Left ventricle myocardium inferior (tissue), 1 donor: ENCODE data around the gene ZER1. TPM values are rescaled to one million over a fixed set of nuclear protein-coding genes. Genes with fewer than 3 reads are reported as not detected.

Source experiments
- DNase-seq: peaks from one replicate; pipeline ENCODE4 v3.0.0-alpha.2; 2020
- H3K27ac ChIP-seq: fragments of 200-600 bp; replicated peaks from 2 replicates; pipeline ENCODE4 v1.8.0; 2021
- H3K27me3 ChIP-seq: fragments of 200-600 bp; 2 replicates; pipeline ENCODE4 v1.8.0; 2021; ENCODE audit warnings: low read depth
- H3K36me3 ChIP-seq: fragments of 200-600 bp; 2 replicates; pipeline ENCODE4 v1.8.0; 2021
- H3K4me1 ChIP-seq: fragments of 200-600 bp; 2 replicates; pipeline ENCODE4 v1.8.0; 2021
- H3K4me3 ChIP-seq: fragments of 200-600 bp; 2 replicates; pipeline ENCODE4 v1.8.0; 2021; ENCODE audit warnings: mild to moderate bottlenecking, moderate library complexity
- H3K9me3 ChIP-seq: fragments of 200-600 bp; replicated peaks from 2 replicates; pipeline ENCODE4 v1.8.0; 2021
- intact Hi-C: fragments of 100-400 bp; cut with micrococcal nuclease; formaldehyde crosslinking; loops from one replicate; pipeline ENCODE4 v1.11.0; 2022
- total RNA-seq: library from RNA; stranded (reverse); fragmentation: NEBNext Ultra II Directional; extraction: Animal tissue kit (Norgen Biotek cat#: 25700); gene quantifications from one replicate; pipeline ENCODE4 v1.2.1, GENCODE V29; 2021
- TF ChIP-seq, protein P1 (sequence below): fragments of 200-600 bp; IDR thresholded peaks from 2 replicates; pipeline ENCODE4 v1.8.0; 2021; ENCODE audit warnings: antibody characterized with exemption, mild to moderate bottlenecking, borderline replicate concordance
- donor health status: DM: no; HTN: yes; CAD: no; lungs with severe emphysema.

Gene ZER1
- total RNA-seq, 1 donor from 2014 or later = 61.6 TPM

DNA sequence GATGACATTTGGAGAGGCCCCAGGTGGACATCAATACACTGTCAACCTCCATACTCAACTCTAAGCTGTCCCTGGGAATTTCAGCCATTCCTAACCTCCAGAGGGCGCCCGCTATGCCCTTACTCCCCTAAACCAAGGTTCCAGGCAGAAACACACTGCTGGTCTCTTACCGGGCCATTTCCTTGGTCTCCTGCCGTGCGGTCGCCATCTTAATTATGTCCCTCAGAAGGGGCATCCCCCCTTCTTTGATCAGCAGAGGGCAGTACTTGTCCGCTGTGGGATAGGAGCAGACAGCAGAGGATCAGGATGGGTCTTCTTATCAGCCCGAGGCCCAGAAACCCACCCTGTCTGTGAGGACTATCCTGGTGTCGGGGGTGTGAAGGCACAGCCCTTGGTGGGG, 38.5 kb downstream of the ZER1 start:
- Histone ChIP-seq H3K27me3 (no peaks in the 10 kb centered on the region), H3K4me1 (peaks cover 3% of the 10 kb centered on the region), H3K36me3 (peaks cover 53% of the 10 kb centered on the region), H3K9me3 (no peaks in the 10 kb centered on the region), H3K4me3 (no peak overlapping the region), H3K27ac (peak overlapping the region; percentile 32)
- TF ChIP-seq, protein P1, sequence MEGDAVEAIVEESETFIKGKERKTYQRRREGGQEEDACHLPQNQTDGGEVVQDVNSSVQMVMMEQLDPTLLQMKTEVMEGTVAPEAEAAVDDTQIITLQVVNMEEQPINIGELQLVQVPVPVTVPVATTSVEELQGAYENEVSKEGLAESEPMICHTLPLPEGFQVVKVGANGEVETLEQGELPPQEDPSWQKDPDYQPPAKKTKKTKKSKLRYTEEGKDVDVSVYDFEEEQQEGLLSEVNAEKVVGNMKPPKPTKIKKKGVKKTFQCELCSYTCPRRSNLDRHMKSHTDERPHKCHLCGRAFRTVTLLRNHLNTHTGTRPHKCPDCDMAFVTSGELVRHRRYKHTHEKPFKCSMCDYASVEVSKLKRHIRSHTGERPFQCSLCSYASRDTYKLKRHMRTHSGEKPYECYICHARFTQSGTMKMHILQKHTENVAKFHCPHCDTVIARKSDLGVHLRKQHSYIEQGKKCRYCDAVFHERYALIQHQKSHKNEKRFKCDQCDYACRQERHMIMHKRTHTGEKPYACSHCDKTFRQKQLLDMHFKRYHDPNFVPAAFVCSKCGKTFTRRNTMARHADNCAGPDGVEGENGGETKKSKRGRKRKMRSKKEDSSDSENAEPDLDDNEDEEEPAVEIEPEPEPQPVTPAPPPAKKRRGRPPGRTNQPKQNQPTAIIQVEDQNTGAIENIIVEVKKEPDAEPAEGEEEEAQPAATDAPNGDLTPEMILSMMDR = peak; percentile 68
- intact Hi-C loops = no loop called here
- peak; percentile 60 for DNase-seq

DNA sequence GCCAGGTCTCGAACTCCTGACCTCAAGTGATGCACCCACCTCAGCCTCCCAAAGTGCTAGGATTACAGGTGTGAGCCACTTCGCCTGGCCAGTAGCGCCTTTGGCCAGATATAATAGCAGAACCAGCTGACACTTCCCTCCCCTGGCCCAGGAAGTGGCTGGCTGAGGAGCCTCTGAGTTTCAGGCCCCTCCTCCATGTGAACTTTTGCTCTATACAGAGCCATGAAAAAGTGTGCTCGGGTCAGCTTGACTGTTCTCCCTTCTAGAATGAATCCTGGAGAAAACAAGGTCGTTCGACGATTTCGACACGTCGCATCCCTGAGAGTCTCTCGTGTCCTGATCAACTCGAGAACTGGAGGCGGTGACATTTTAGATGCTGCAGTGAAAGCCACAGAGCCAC, 39.2 kb downstream of the ZER1 start:
- no peaks in the 10 kb centered on the region for H3K27me3 ChIP-seq
- peaks cover 3% of the 10 kb centered on the region for H3K4me1 ChIP-seq
- DNase-seq = no peak
- no peaks in the 10 kb centered on the region for H3K9me3 ChIP-seq
- intact Hi-C loops = no loop called here
- H3K36me3 ChIP-seq = peaks cover 49% of the 10 kb centered on the region
- no peak overlapping the region for H3K4me3 ChIP-seq
- H3K27ac ChIP-seq = no peak overlapping the region
- TF ChIP-seq, protein P1 = no peak

DNA sequence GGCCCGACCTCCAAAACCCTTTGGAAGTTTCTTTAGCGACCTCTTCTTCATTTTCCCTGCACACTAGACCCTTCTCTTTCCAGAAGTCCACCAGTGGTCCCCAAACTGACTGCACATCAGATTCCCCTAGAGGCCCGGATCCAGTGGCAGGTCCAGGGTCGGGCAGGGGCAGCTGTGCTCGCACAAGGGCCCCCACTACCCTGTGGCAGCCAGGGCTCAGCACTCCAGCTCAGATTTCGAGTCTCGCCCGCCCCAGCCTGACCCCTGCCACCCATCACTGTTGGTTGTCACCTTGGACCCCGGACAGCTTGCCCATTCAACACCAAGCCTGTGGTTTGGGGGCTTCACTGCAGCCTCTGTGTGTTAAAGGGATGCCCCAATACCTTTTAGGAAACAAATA, 40.0 kb downstream of the ZER1 start:
- TF ChIP-seq, protein P1 = no peak
- H3K27ac ChIP-seq = no peak overlapping the region
- peaks cover 41% of the 10 kb centered on the region for H3K36me3 ChIP-seq

DNA sequence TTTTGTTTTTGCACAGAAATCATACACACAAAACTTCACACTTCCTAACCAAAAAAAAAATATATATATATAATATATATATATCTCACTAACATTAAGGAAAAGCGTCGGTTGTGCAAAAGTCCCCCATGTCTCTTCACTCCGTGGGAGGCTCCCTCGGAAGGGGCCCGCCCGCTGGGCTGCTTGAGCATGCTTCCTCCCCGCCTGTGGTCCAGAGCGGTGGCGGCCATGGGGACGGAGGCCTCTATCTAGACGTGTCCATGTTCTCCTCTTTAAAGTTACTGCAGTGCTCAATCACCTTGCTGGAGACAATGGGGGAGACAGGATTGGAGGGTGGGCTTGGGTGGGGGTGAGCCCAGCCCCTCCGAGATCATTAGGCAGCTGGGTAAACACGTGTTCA, 40.6 kb downstream of the ZER1 start:
- TF ChIP-seq, protein P1 = no peak
- Histone ChIP-seq H3K36me3 (peaks cover 37% of the 10 kb centered on the region), H3K27me3 (no peaks in the 10 kb centered on the region), H3K4me1 (peaks cover 3% of the 10 kb centered on the region), H3K27ac (no peak overlapping the region), H3K9me3 (no peaks in the 10 kb centered on the region), H3K4me3 (no peak overlapping the region)
- intact Hi-C loops = no loop called here
- DNase-seq = no peak

More for the DNA sequence above, 40.0 kb downstream of the ZER1 start:
- H3K4me3 ChIP-seq = no peak overlapping the region
- intact Hi-C loops = no loop called here
- H3K9me3 ChIP-seq = no peaks in the 10 kb centered on the region
- H3K4me1 ChIP-seq = peaks cover 3% of the 10 kb centered on the region
- DNase-seq = no peak
- H3K27me3 ChIP-seq = no peaks in the 10 kb centered on the region

DNA sequence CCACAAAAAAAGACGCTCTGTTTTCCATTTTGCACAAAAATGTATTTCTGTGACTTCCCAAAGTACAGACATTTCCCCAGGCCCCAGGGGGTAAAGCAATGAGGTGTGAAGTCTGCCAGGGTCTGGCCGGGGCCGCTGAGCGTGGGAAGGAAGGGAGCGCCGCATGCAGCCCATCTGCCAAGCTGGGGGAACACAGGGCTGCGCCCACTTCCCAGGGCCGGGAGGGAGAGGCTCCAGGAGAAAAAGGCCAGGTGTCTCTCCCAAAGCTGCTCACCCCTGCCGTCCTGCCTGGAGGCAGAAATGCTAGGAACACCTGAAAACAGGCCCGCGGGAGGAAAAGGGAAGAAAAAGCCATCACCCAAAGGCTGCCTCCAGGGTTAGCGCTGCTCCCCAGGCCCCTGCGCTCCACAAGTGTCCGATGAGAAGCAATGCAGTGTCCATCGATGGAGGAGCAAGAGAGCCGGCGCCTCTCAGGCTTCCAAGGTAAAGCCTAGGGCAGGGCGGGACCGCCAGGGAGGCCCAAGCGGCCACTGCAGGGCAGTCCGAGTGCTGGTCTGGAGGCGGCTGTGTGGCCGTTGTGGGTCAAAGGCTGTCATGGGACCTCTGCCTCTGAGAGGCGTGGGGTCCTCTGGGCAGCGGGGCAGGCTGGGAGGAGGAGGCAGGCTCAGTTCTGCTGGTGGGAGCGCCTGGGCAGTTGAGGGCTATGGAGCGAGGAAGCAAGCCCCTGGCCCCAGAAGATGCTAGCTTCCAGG, 41.8 kb downstream of the ZER1 start:
- intact Hi-C loops = no loop called here
- TF ChIP-seq, protein P1 = no peak

More for the DNA sequence above, 41.8 kb downstream of the ZER1 start:
- DNase-seq = no peak
- Histone ChIP-seq H3K4me1 (peaks cover 3% of the 10 kb centered on the region), H3K36me3 (peaks cover 31% of the 10 kb centered on the region), H3K9me3 (no peaks in the 10 kb centered on the region), H3K4me3 (no peak overlapping the region), H3K27me3 (no peaks in the 10 kb centered on the region), H3K27ac (no peak overlapping the region)
